GM19455 (cell line): ENCODE measurements around the gene PRLH.
A peak's percentile ranks its signal among the peaks of the same experiment; 100 is the strongest.

Experiments used
- ATAC-seq: cut with Tn5 transposase; IDR thresholded peaks from one replicate; pipeline ENCODE4 v1.9.1; 2021; ENCODE audit not compliant: unreplicated experiment

The PRLH gene

GRCh38 chr2:237538901-237539300 is 27.5 kb upstream of the PRLH start:
- no peak for ATAC-seq

- ATAC-seq: no peak
Observed at GRCh38 chr2:237539681-237540080, 26.7 kb upstream of the PRLH start.

GRCh38 chr2:237540223-237540775 is 26.1 kb upstream of the PRLH start:
- no peak for ATAC-seq

DNA sequence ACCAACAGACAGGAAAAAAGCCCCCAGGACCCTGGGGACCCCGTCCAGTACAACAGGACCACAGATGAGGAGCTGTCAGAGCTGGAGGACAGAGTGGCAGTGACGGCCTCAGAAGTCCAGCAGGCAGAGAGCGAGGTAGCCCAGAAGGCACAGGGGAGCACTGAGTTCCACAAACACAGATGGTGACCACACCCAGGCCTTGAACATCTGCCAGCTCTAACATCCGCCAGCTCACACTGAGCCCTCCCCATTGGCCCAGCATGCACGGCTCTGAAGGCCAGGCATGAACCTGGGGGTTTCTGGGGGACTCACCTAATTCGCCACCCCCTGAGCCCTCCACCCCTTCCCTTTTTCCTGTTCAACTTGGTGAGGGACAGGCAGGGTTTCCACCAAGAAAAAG is 25.6 kb upstream of the PRLH start:
- no peak for ATAC-seq

DNA sequence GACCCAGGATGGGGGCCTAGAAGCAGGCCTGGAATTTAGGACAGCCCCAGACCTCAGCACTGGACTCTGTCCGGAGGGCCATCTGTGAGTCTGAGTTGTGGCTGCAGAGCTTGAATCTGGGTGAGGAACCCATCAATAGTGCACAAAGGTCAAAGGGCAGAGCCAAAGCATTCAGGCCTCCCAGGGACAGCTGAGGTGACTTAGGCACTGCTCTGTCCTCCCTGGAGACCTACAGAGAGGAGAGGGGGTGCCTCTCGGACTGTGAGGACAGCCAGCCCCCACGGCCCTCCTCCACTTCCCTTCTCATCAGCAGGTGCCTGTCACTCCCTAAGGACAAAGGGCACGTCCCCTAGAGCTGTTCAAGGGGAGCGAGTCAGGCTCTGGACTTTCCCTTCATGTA is 25.1 kb upstream of the PRLH start:
- no peak for ATAC-seq

DNA sequence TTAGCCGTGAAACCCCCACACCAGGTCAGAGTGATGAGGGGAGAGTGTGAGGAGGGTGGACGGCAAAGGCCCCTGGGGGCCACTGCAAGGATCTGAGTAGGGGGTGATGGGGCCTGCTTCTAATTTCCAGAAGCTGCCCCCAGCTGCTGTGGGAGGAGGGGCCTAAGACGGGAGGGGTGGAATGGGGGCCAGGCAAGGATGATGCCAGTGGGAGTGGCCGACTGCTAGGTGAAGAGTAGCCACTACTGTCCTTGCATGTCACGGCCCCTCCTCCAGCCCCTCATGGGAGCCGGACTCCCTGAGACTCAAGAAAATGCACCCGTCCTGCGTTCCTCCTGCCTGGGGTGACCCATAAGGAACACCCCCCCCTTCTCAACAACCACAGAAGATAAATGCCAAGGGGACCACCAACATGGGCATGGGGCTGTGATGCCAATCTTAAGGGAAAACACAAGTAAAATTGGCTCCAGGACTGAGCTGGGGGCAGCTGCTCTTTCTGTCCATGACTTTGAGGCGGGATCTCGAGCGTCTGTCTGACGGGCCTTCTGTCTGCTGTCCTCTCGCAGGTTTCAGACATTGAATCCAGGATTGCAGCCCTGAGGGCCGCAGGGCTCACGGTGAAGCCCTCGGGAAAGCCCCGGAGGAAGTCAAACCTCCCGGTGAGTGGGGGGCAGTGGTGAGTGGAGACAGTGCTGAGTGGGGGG is 24.2 kb upstream of the PRLH start:
- no peak for ATAC-seq

DNA sequence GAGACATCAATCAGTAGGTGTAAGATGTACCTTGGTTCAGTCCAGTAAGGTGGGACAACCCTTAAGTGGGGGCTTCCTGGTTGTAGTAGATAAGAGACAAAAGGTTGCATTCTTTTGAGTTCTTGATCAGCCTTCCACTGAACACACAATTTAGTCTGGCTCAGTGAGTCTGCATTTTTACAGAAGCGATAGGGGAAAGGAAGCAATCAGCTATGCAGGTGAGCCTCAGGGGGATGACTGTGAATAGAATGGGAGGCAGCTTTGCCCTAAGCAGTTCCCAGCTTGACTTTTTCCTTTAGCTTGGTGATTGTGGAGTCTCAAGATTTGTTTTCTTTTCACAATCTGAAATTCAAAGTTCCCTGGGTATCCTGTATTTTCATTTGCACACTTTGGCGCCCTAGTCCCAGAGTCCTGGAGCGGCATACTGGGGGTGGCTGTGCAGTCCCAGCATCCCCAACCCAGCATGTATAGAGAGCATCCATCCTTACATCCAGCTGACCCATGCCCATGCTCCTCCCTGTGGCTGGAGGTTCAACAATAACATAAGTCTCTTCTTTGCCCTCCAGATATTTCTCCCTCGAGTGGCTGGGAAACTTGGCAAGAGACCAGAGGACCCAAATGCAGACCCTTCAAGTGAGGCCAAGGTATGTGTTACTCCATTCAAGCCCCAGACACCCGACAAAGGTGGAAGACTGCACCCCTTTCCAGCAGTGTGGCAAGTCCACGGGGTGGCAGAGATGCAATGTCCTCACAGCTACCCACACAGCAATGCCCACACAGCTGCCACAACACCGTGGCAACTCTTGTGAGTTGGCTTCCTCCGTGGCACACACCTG is 20.1 kb upstream of the PRLH start:
- no peak for ATAC-seq

- ATAC-seq: no peak
Observed at GRCh38 chr2:237546876-237547395, 19.4 kb upstream of the PRLH start.

DNA sequence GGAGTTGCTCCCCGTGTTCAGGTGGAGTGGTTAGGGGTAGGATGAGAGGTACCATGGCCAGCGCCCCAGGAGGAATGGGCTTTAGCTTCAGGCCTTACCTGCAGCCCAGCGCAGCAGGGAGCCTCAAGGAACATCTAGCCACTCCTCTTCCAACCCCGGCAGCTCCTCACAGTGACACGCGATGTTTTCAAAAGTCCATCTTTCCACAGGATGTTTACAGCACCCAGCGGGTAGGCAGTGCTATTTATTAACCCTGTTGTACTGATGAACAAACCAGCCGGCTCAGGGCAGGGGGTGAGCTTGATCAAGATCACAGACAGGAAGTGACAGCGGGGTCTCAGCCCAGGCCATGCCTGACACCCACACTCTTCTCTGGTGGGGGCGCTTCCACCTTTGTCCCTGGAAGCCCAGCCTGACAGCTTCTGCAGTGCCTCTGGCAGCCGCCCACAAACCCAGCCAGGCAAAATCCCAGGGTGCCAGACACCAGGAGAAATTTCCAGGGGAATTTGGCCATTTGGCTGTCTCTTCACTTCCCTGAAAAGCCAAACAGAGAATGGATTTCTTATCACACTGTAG is 18.4 kb upstream of the PRLH start:
- no peak for ATAC-seq

GRCh38 chr2:237549216-237549615 is 17.2 kb upstream of the PRLH start:
- ATAC-seq: no peak

DNA sequence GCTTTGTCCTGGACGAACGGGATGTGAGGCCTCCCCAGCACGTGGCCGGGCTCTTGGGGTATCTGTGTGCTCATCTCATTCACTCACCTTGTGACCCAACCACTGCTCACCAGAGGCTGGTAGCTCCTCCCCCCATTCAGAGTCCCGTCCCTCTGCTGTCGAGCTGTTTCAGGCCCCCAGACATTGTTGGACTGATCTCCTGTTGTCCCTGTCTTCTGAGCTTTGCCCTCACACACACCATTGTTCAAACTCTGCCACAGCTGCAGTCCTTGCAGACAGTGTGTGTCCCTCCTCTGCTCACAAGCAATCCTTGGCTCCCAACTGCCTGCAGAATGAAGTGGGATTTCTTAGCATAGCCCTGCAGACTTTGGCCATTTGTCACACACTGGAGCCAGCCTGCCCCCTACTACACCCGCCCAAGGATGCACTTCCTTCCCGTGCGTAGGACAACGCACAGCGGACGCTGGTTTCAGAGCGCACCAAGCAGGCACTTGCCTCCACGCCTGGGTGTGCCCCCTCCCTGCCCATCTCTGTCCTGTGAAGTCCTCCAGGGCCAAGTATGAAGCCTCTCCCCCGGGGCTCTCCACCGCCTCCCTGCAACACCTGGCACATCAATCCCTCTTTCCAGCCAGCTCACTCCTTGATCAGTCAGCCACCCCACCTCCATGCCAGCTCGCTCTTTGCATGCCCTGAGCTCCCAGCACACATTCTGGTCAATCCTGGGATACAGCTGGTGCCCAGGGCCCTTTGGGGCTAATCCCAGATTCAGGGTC is 16.5 kb upstream of the PRLH start:
- ATAC-seq: no peak

DNA sequence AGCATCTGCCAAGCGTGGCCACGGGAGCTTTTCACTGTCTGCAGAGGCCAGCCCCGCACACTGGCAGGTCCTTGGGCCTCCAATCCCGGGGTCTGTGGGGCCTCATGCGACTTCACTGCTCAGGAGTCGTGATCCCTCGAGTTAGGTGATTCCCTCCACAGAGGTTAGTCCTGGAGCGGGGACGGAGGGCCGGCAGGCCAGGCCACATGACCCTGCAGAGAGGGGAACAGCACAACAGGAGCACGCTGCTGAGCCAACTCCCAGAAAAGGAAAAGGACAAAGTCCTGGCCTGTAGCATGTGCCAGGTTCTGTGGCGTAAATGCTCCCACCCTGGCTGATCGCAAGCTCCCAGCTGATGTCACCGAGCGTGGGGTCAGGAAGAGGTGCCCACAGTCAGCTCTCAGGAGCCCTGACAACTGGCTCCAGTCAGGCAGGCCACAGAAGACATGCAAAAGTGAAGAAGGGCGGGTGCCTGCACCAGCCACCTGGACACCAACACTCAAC is 15.3 kb upstream of the PRLH start:
- no peak for ATAC-seq

DNA sequence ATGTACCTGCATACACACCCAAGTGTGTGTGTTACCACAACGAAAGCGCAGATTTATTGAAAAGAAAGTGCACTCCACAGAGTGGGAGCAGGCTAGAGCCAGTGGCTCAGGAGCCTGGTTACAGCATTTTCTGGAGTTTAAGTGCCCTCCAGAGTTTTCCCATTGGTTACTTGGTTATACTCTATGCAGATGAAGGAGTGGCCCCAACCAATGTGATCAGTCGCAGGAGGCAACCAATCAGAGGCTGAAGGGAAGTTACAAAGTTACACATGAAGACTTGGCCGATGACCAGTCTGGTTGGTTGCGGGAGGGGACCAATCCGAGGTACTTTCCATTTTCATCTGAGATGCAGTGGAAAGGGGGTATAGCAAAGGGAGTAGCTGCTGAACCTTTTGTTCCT is 13.5 kb upstream of the PRLH start:
- no peak for ATAC-seq

DNA sequence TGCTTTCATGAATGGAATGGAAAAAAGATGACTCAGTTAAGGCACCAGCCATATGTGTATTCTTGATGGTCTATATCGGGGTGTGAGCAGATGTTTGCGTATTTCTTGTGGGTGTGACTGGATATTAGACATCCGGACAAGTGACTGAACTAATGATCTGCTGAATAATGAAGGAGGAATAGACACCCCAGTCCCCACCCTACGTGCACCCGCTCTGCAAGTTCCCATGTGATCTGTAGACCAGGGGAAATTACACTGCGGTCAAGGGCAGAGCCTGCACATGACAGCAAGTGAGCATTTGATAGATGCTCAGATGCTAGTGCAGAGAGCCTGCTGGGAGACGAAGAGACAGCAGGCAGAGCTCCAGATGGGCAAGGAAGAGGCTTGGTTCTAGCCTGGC is 12.4 kb upstream of the PRLH start:
- no peak for ATAC-seq

DNA sequence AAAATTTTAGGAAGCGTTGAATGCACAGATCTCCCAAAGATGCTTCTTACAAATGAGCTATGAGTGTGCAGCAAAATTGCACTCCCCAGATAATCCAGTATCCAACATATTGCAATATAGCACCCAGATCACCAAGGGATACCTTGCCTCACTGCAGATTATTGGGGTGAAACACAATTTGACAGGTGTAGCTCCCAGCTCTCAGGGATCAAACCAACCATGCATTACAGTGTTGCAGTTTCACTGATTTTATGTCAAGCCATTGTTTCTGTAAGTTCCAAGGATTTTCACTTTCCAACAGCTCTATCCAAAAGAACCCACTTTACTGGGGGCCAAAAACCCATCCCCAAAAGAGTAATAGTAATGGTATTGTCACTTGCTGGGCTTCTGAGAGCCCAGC is 10.8 kb upstream of the PRLH start:
- ATAC-seq: no peak

GRCh38 chr2:237556773-237557632 is 9.4 kb upstream of the PRLH start:
- ATAC-seq: peak; percentile 95

GRCh38 chr2:237557633-237558015 is 8.8 kb upstream of the PRLH start:
- ATAC-seq: peak; percentile 30

- no peak for ATAC-seq
Observed at GRCh38 chr2:237558961-237559641, 7.3 kb upstream of the PRLH start.

DNA sequence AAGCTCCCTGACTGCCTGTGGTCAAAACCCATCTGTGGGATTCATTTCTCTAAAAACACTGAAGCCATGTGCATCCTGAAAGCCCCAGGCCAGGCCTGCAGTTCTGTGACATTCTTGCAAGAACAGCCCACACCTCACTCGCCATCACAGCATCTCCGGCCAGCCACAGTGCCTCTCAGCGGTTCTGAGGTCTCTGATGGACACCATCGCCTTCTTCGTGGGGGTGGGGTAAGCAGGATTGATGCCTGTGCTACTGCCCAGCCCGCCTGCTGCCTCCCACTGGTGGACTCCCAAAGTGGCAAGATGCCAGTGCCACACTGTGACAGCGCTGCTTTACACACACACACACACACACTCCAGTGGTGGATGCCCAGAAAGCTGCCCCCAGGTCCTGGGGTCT is 5.2 kb upstream of the PRLH start:
- no peak for ATAC-seq
